ENCODE data around the gene RAMP3. TPM values are rescaled to one million over a fixed set of nuclear protein-coding genes. Genes with fewer than 3 reads are reported as not detected.

Gene RAMP3
- total RNA-seq, 4 donors from 2014 or later, result 9.6 to 39.3 (median 33.2) TPM

GRCh38 chr7:45143616-45144015 is 14.0 kb upstream of the RAMP3 start:
- no peak for TF ChIP-seq CTCF (IDR thresholded peaks at IDR 0.05 in 4 of 5, conservative IDR thresholded peaks at IDR 0.05 in 1 of 5)
- no peak for TF ChIP-seq POLR2A (IDR thresholded peaks at IDR 0.05)
- Histone ChIP-seq H3K36me3 (no peaks in the 10 kb centered on the region), H3K27me3 (peaks cover 0 to 2% (median 0%) of the 10 kb centered on the region in 3 donors), H3K4me1 (no peaks in the 10 kb centered on the region), H3K4me3 (no peak overlapping the region), H3K27ac (no peak overlapping the region), H3K9me3 (no peaks in the 10 kb centered on the region)
- ATAC-seq (no peak), DNase-seq (no peak)
- in situ Hi-C loops (cut with MboI; ENCODE audit: low sequenced_read_pairs in 4 of 4) (loop anchor here in 1 of 4 donors (25.0 kb wide), 1 partner anchor 281 kb away; no protein-coding TSS in a partner anchor), intact Hi-C loops (cut with DNase I; ENCODE audit: low total_unique reads) (no loop called here)

- Histone ChIP-seq H3K9me3 (no peaks in the 10 kb centered on the region), H3K4me1 (no peaks in the 10 kb centered on the region), H3K27me3 (peaks cover 0 to 2% (median 0%) of the 10 kb centered on the region in 3 donors), H3K27ac (no peak overlapping the region), H3K4me3 (no peak overlapping the region), H3K36me3 (no peaks in the 10 kb centered on the region)
- intact Hi-C loops (cut with DNase I; ENCODE audit: low total_unique reads) (no loop called here), in situ Hi-C loops (cut with MboI; ENCODE audit: low sequenced_read_pairs in 4 of 4) (loop anchor here in 1 of 4 donors (25.0 kb wide), 1 partner anchor 284 kb away; no protein-coding TSS in a partner anchor)
- no peak for ATAC-seq
- DNase-seq, result peak in 1 of 2 donors; percentile 1
- no peak for TF ChIP-seq POLR2A (IDR thresholded peaks at IDR 0.05)
- no peak for TF ChIP-seq CTCF (IDR thresholded peaks at IDR 0.05 in 4 of 5, conservative IDR thresholded peaks at IDR 0.05 in 1 of 5)
Measured at GRCh38 chr7:45145881-45146280, 11.7 kb upstream of the RAMP3 start.

- in situ Hi-C loops (cut with MboI; ENCODE audit: low sequenced_read_pairs in 4 of 4), result loop anchor here in 1 of 4 donors (25.0 kb wide), 1 partner anchor 284 kb away; no protein-coding TSS in a partner anchor
- Histone ChIP-seq H3K27me3 (peaks cover 0 to 2% (median 0%) of the 10 kb centered on the region in 3 donors), H3K27ac (no peak overlapping the region), H3K4me1 (no peaks in the 10 kb centered on the region), H3K9me3 (no peaks in the 10 kb centered on the region), H3K36me3 (no peaks in the 10 kb centered on the region), H3K4me3 (no peak overlapping the region)
- ATAC-seq (no peak), DNase-seq (no peak)
- TF ChIP-seq CTCF (IDR thresholded peaks at IDR 0.05 in 4 of 5, conservative IDR thresholded peaks at IDR 0.05 in 1 of 5) (no peak), POLR2A (IDR thresholded peaks at IDR 0.05) (no peak)
- intact Hi-C loops (cut with DNase I; ENCODE audit: low total_unique reads), result no loop called here
Measured at GRCh38 chr7:45146531-45147379, 10.8 kb upstream of the RAMP3 start.

- intact Hi-C loops (cut with DNase I; ENCODE audit: low total_unique reads) (no loop called here), in situ Hi-C loops (cut with MboI; ENCODE audit: low sequenced_read_pairs in 4 of 4) (loop anchor here in 1 of 4 donors (25.0 kb wide), 1 partner anchor 286 kb away; no protein-coding TSS in a partner anchor)
- peaks cover 0 to 2% (median 0%) of the 10 kb centered on the region in 3 donors for H3K27me3 ChIP-seq
- DNase-seq (no peak), ATAC-seq (no peak)
- H3K4me1 ChIP-seq, result no peaks in the 10 kb centered on the region
- H3K4me3 ChIP-seq, result no peak overlapping the region
- no peaks in the 10 kb centered on the region for H3K9me3 ChIP-seq
- no peaks in the 10 kb centered on the region for H3K36me3 ChIP-seq
- no peak overlapping the region for H3K27ac ChIP-seq
- TF ChIP-seq POLR2A (IDR thresholded peaks at IDR 0.05), result no peak
- no peak for TF ChIP-seq CTCF (IDR thresholded peaks at IDR 0.05 in 4 of 5, conservative IDR thresholded peaks at IDR 0.05 in 1 of 5)
Measured at GRCh38 chr7:45147858-45148652, 9.5 kb upstream of the RAMP3 start.
